ENCODE results near the gene CAMK2D.

Gene CAMK2D

GRCh38 chr4:113607998-113608397 is 153.5 kb downstream of the CAMK2D start:
- Histone ChIP-seq H3K9ac (ENCODE audit: low read length) (no peak overlapping the region), H3K4me3 (ENCODE audit: low read length) (no peak overlapping the region), H4K8ac (ENCODE audit: low read depth, low read length) (no peak overlapping the region), H3K79me1 (ENCODE audit: low read length) (no peaks in the 10 kb centered on the region), H2BK120ac (ENCODE audit: low read depth, low read length) (no peak overlapping the region), H3K36me3 (ENCODE audit: control insufficient read depth, insufficient read depth, low read length) (no peaks in the 10 kb centered on the region), H3K27me3 (ENCODE audit: insufficient read depth, low read length, poor library complexity) (no peaks in the 10 kb centered on the region), H4K5ac (ENCODE audit: low read length) (no peak overlapping the region), H3K4me2 (ENCODE audit: low read length) (no peak overlapping the region), H3K4ac (ENCODE audit: low read depth, low read length) (no peak overlapping the region), H2AK5ac (ENCODE audit: low read length) (no peak overlapping the region), H3K4me1 (ENCODE audit: control insufficient read depth, low read depth, low read length) (no peaks in the 10 kb centered on the region), H2BK15ac (replicated peaks; ENCODE audit: low read depth) (peak overlapping the region; percentile 19), H3K18ac (ENCODE audit: low read length) (no peak overlapping the region), H3K27ac (ENCODE audit: low read depth, low read length) (no peak overlapping the region), H2BK5ac (ENCODE audit: low read length) (no peak overlapping the region), H3K56ac (ENCODE audit: low read length) (no peak overlapping the region), H3K79me2 (ENCODE audit: control insufficient read depth, insufficient read depth, low read length) (no peaks in the 10 kb centered on the region), H3K23ac (ENCODE audit: low read length) (no peak overlapping the region)
- WGBS (ENCODE audit: extremely low coverage, insufficient coverage, low lambda C conversion rate), result no CpG with 5 or more reads among the region's 1 CpG
- DNase-seq, result no peak

GRCh38 chr4:113607147-113607720 is 154.3 kb downstream of the CAMK2D start:
- H3K9ac ChIP-seq (ENCODE audit: low read length), result no peak overlapping the region
- no peak overlapping the region for H3K18ac ChIP-seq (ENCODE audit: low read length)
- no peak overlapping the region for H4K8ac ChIP-seq (ENCODE audit: low read depth, low read length)
- peaks cover 3% of the 10 kb centered on the region for H3K4me1 ChIP-seq (ENCODE audit: control insufficient read depth, low read depth, low read length)
- no peak overlapping the region for H3K27ac ChIP-seq (ENCODE audit: low read depth, low read length)
- H3K36me3 ChIP-seq (ENCODE audit: control insufficient read depth, insufficient read depth, low read length), result no peaks in the 10 kb centered on the region
- WGBS (ENCODE audit: extremely low coverage, insufficient coverage, low lambda C conversion rate), result no CpG with 5 or more reads among the region's 9 CpGs
- no peak overlapping the region for H3K23ac ChIP-seq (ENCODE audit: low read length)
- peak; percentile 59 for DNase-seq
- no peak overlapping the region for H2BK15ac ChIP-seq (replicated peaks; ENCODE audit: low read depth)
- no peak overlapping the region for H2BK120ac ChIP-seq (ENCODE audit: low read depth, low read length)
- H3K56ac ChIP-seq (ENCODE audit: low read length), result no peak overlapping the region
- H2AK5ac ChIP-seq (ENCODE audit: low read length), result no peak overlapping the region
- H2BK5ac ChIP-seq (ENCODE audit: low read length), result no peak overlapping the region
- H3K4me3 ChIP-seq (ENCODE audit: low read length), result no peak overlapping the region
- no peak overlapping the region for H3K4me2 ChIP-seq (ENCODE audit: low read length)
- no peak overlapping the region for H4K5ac ChIP-seq (ENCODE audit: low read length)
- H3K79me2 ChIP-seq (ENCODE audit: control insufficient read depth, insufficient read depth, low read length), result no peaks in the 10 kb centered on the region
- no peaks in the 10 kb centered on the region for H3K79me1 ChIP-seq (ENCODE audit: low read length)
- no peaks in the 10 kb centered on the region for H3K27me3 ChIP-seq (ENCODE audit: insufficient read depth, low read length, poor library complexity)
- no peak overlapping the region for H3K4ac ChIP-seq (ENCODE audit: low read depth, low read length)

GRCh38 chr4:113604955-113605354 is 156.6 kb downstream of the CAMK2D start:
- Histone ChIP-seq H4K8ac (ENCODE audit: low read depth, low read length) (no peak overlapping the region), H3K79me1 (ENCODE audit: low read length) (no peaks in the 10 kb centered on the region), H3K36me3 (ENCODE audit: control insufficient read depth, insufficient read depth, low read length) (no peaks in the 10 kb centered on the region), H3K4me3 (ENCODE audit: low read length) (no peak overlapping the region), H3K79me2 (ENCODE audit: control insufficient read depth, insufficient read depth, low read length) (no peaks in the 10 kb centered on the region), H3K4me1 (ENCODE audit: control insufficient read depth, low read depth, low read length) (peaks cover 3% of the 10 kb centered on the region), H3K9ac (ENCODE audit: low read length) (no peak overlapping the region), H2BK15ac (replicated peaks; ENCODE audit: low read depth) (no peak overlapping the region), H3K4me2 (ENCODE audit: low read length) (no peak overlapping the region), H3K4ac (ENCODE audit: low read depth, low read length) (no peak overlapping the region), H3K56ac (ENCODE audit: low read length) (no peak overlapping the region), H2AK5ac (ENCODE audit: low read length) (no peak overlapping the region), H2BK120ac (ENCODE audit: low read depth, low read length) (no peak overlapping the region), H3K27me3 (ENCODE audit: insufficient read depth, low read length, poor library complexity) (no peaks in the 10 kb centered on the region), H4K5ac (ENCODE audit: low read length) (no peak overlapping the region), H3K18ac (ENCODE audit: low read length) (no peak overlapping the region), H2BK5ac (ENCODE audit: low read length) (no peak overlapping the region), H3K23ac (ENCODE audit: low read length) (no peak overlapping the region), H3K27ac (ENCODE audit: low read depth, low read length) (no peak overlapping the region)
- no CpG with 5 or more reads among the region's 2 CpGs for WGBS (ENCODE audit: extremely low coverage, insufficient coverage, low lambda C conversion rate)
- no peak for DNase-seq

GRCh38 chr4:113603911-113604310 is 157.6 kb downstream of the CAMK2D start:
- H3K4me1 ChIP-seq (ENCODE audit: control insufficient read depth, low read depth, low read length), result peaks cover 3% of the 10 kb centered on the region
- H3K18ac ChIP-seq (ENCODE audit: low read length), result no peak overlapping the region
- no peak for DNase-seq
- no peak overlapping the region for H2BK5ac ChIP-seq (ENCODE audit: low read length)
- no peak overlapping the region for H4K8ac ChIP-seq (ENCODE audit: low read depth, low read length)
- H3K79me1 ChIP-seq (ENCODE audit: low read length), result no peaks in the 10 kb centered on the region
- no peak overlapping the region for H2BK120ac ChIP-seq (ENCODE audit: low read depth, low read length)
- H3K27me3 ChIP-seq (ENCODE audit: insufficient read depth, low read length, poor library complexity), result no peaks in the 10 kb centered on the region
- no peak overlapping the region for H2BK15ac ChIP-seq (replicated peaks; ENCODE audit: low read depth)
- no peaks in the 10 kb centered on the region for H3K79me2 ChIP-seq (ENCODE audit: control insufficient read depth, insufficient read depth, low read length)
- no peak overlapping the region for H3K56ac ChIP-seq (ENCODE audit: low read length)
- no peak overlapping the region for H3K4ac ChIP-seq (ENCODE audit: low read depth, low read length)
- no peak overlapping the region for H3K4me2 ChIP-seq (ENCODE audit: low read length)
- H4K5ac ChIP-seq (ENCODE audit: low read length), result no peak overlapping the region
- no CpG with 5 or more reads among the region's 1 CpG for WGBS (ENCODE audit: extremely low coverage, insufficient coverage, low lambda C conversion rate)
- H3K27ac ChIP-seq (ENCODE audit: low read depth, low read length), result no peak overlapping the region
- H3K9ac ChIP-seq (ENCODE audit: low read length), result no peak overlapping the region
- H3K36me3 ChIP-seq (ENCODE audit: control insufficient read depth, insufficient read depth, low read length), result no peaks in the 10 kb centered on the region
- no peak overlapping the region for H3K4me3 ChIP-seq (ENCODE audit: low read length)
- H3K23ac ChIP-seq (ENCODE audit: low read length), result no peak overlapping the region
- H2AK5ac ChIP-seq (ENCODE audit: low read length), result no peak overlapping the region

GRCh38 chr4:113602646-113603228 is 158.8 kb downstream of the CAMK2D start:
- Histone ChIP-seq H3K79me1 (ENCODE audit: low read length) (no peaks in the 10 kb centered on the region), H3K56ac (ENCODE audit: low read length) (no peak overlapping the region), H2BK5ac (ENCODE audit: low read length) (no peak overlapping the region), H3K36me3 (ENCODE audit: control insufficient read depth, insufficient read depth, low read length) (no peaks in the 10 kb centered on the region), H3K9ac (ENCODE audit: low read length) (no peak overlapping the region), H3K23ac (ENCODE audit: low read length) (no peak overlapping the region), H2BK15ac (replicated peaks; ENCODE audit: low read depth) (no peak overlapping the region), H3K27me3 (ENCODE audit: insufficient read depth, low read length, poor library complexity) (no peaks in the 10 kb centered on the region), H2AK5ac (ENCODE audit: low read length) (no peak overlapping the region), H2BK120ac (ENCODE audit: low read depth, low read length) (no peak overlapping the region), H3K4me2 (ENCODE audit: low read length) (no peak overlapping the region), H3K79me2 (ENCODE audit: control insufficient read depth, insufficient read depth, low read length) (no peaks in the 10 kb centered on the region), H3K4me3 (ENCODE audit: low read length) (no peak overlapping the region), H3K4ac (ENCODE audit: low read depth, low read length) (no peak overlapping the region), H3K18ac (ENCODE audit: low read length) (no peak overlapping the region), H4K8ac (ENCODE audit: low read depth, low read length) (no peak overlapping the region), H3K27ac (ENCODE audit: low read depth, low read length) (no peak overlapping the region), H4K5ac (ENCODE audit: low read length) (no peak overlapping the region), H3K4me1 (ENCODE audit: control insufficient read depth, low read depth, low read length) (peaks cover 3% of the 10 kb centered on the region)
- DNase-seq, result peak; percentile 79
- WGBS (ENCODE audit: extremely low coverage, insufficient coverage, low lambda C conversion rate), result no CpG with 5 or more reads among the region's 8 CpGs

GRCh38 chr4:113601636-113602035 is 159.9 kb downstream of the CAMK2D start:
- Histone ChIP-seq H4K5ac (ENCODE audit: low read length) (no peak overlapping the region), H3K4me1 (ENCODE audit: control insufficient read depth, low read depth, low read length) (peaks cover 3% of the 10 kb centered on the region), H2BK120ac (ENCODE audit: low read depth, low read length) (no peak overlapping the region), H3K27me3 (ENCODE audit: insufficient read depth, low read length, poor library complexity) (no peaks in the 10 kb centered on the region), H2BK5ac (ENCODE audit: low read length) (no peak overlapping the region), H3K4ac (ENCODE audit: low read depth, low read length) (no peak overlapping the region), H3K18ac (ENCODE audit: low read length) (no peak overlapping the region), H3K27ac (ENCODE audit: low read depth, low read length) (no peak overlapping the region), H2AK5ac (ENCODE audit: low read length) (no peak overlapping the region), H3K79me2 (ENCODE audit: control insufficient read depth, insufficient read depth, low read length) (no peaks in the 10 kb centered on the region), H3K79me1 (ENCODE audit: low read length) (no peaks in the 10 kb centered on the region), H3K36me3 (ENCODE audit: control insufficient read depth, insufficient read depth, low read length) (no peaks in the 10 kb centered on the region), H3K4me3 (ENCODE audit: low read length) (no peak overlapping the region), H3K4me2 (ENCODE audit: low read length) (no peak overlapping the region), H3K23ac (ENCODE audit: low read length) (no peak overlapping the region), H3K56ac (ENCODE audit: low read length) (no peak overlapping the region), H4K8ac (ENCODE audit: low read depth, low read length) (no peak overlapping the region), H2BK15ac (replicated peaks; ENCODE audit: low read depth) (no peak overlapping the region), H3K9ac (ENCODE audit: low read length) (no peak overlapping the region)
- no peak for DNase-seq
- no CpG with 5 or more reads among the region's 4 CpGs for WGBS (ENCODE audit: extremely low coverage, insufficient coverage, low lambda C conversion rate)

All from mesendoderm (in vitro differentiated cells).